ENCODE results near the gene TTC12. TPM values are rescaled to one million over a fixed set of nuclear protein-coding genes. Genes with fewer than 3 reads are reported as not detected.

The TTC12 gene
- total and polyA plus RNA-seq, 9 of the 15 experiments (the other 6 are each of a cell fraction or from before 2014, with no cell fraction given), result 5.1 to 19.9 (median 13.4) TPM

DNA sequence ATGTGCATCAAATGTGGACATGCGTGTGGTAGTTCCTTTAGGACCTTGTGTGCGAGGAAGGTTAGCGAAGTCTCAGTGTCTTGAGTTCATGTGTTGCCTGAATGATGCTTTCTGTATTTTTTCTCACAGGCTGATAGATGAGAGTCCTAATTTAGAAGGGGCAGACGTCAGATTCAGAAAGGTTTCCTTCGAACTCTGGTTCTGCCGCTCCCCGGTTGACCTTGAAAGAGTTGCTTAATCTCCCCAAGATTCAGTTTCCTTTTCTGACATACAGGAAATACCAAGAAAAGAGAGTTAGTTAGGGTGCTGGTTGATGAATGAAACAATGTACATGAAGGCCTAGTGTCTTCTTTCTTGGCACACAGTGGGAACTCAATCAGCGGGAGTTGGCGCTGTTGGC is 35.9 kb upstream of the TTC12 start:
- DNase-seq (ENCODE audit: extremely low read depth in 1 of 4, low spot score in 3 of 4), result no peak
- no peak for ATAC-seq
- POLR2A ChIA-PET, result no interaction called here
- in situ Hi-C loops (cut with MboI), result no loop called here
- Histone ChIP-seq H3K4me1 (replicated peaks in 1 of 2; ENCODE audit: control insufficient read depth in 2 of 2, insufficient read depth in 2 of 2, low read length in 2 of 2) (no peaks in the 10 kb centered on the region), H2AFZ (ENCODE audit: low read depth, low read length) (no peak overlapping the region), H3K27ac (ENCODE audit: extremely low read depth, low read depth, low read length) (no peak overlapping the region), H3K36me3 (ENCODE audit: control insufficient read depth, insufficient read depth, low read length) (no peaks in the 10 kb centered on the region), H3K9ac (ENCODE audit: insufficient read depth in 1 of 2, low read depth in 2 of 2, low read length in 2 of 2) (no peak overlapping the region), H3K9me1 (ENCODE audit: control insufficient read depth, insufficient read depth, low read length) (no peaks in the 10 kb centered on the region), H3K4me3 (no peak overlapping the region), H3K9me3 (replicated peaks; ENCODE audit: control insufficient read depth, insufficient read depth, low read depth, low read length) (no peaks in the 10 kb centered on the region), H3K4me2 (ENCODE audit: insufficient read depth, low read length) (no peak overlapping the region), H3K79me2 (ENCODE audit: control insufficient read depth, insufficient read depth, low read length) (no peaks in the 10 kb centered on the region), H3K27me3 (ENCODE audit: control insufficient read depth in 2 of 2, insufficient read depth in 2 of 2, low read length in 2 of 2) (peaks cover 26 to 42% of the 10 kb centered on the region in 2 experiments), H4K20me1 (replicated peaks; ENCODE audit: control insufficient read depth, insufficient read depth, low read length) (no peaks in the 10 kb centered on the region)
- BruUV-seq (replicated peaks), result no TSS peak
- intact Hi-C loops (cut with micrococcal nuclease), result no loop called here
- no peak for FAIRE-seq
- 2% methylated on average over 9 of the region's 9 CpGs for WGBS (ENCODE audit: insufficient coverage, low coverage, missing lambda C conversion rate)
- CTCF ChIA-PET (ENCODE audit: low intra/inter-chr PET ratio), result no interaction called here
- TF ChIP-seq EGR1 (conservative IDR thresholded peaks at IDR 0.05) (no peak), SAFB2 (IDR thresholded peaks at IDR 0.05; ENCODE audit: borderline replicate concordance, low read depth, low read length, severe bottlenecking) (no peak), CBFA2T3 (IDR thresholded peaks at IDR 0.05) (no peak), ZNF253 (CRISPR knock-in tag; conservative IDR thresholded peaks at IDR 0.05) (no peak), YY1 (IDR thresholded peaks at IDR 0.05; ENCODE audit: borderline replicate concordance in 1 of 3, control insufficient read depth in 1 of 3, extremely low read depth in 1 of 3, insufficient read depth in 3 of 3, insufficient read length in 1 of 3, insufficient replicate concordance in 2 of 3, low read depth in 1 of 3, low read length in 2 of 3) (no peak), GTF3C2 (IDR thresholded peaks at IDR 0.05; ENCODE audit: borderline replicate concordance, extremely low read depth, insufficient read length) (no peak), HOXB6 (CRISPR knock-in tag; IDR thresholded peaks at IDR 0.05; ENCODE audit: borderline replicate concordance) (no peak), ZNF277 (CRISPR knock-in tag; IDR thresholded peaks at IDR 0.05; ENCODE audit: borderline replicate concordance) (no peak), ZNF347 (CRISPR knock-in tag; IDR thresholded peaks at IDR 0.05; ENCODE audit: low read depth) (no peak), ZNF561 (CRISPR knock-in tag; conservative IDR thresholded peaks at IDR 0.05) (no peak)
- TF ChIP-seq, protein P1, sequence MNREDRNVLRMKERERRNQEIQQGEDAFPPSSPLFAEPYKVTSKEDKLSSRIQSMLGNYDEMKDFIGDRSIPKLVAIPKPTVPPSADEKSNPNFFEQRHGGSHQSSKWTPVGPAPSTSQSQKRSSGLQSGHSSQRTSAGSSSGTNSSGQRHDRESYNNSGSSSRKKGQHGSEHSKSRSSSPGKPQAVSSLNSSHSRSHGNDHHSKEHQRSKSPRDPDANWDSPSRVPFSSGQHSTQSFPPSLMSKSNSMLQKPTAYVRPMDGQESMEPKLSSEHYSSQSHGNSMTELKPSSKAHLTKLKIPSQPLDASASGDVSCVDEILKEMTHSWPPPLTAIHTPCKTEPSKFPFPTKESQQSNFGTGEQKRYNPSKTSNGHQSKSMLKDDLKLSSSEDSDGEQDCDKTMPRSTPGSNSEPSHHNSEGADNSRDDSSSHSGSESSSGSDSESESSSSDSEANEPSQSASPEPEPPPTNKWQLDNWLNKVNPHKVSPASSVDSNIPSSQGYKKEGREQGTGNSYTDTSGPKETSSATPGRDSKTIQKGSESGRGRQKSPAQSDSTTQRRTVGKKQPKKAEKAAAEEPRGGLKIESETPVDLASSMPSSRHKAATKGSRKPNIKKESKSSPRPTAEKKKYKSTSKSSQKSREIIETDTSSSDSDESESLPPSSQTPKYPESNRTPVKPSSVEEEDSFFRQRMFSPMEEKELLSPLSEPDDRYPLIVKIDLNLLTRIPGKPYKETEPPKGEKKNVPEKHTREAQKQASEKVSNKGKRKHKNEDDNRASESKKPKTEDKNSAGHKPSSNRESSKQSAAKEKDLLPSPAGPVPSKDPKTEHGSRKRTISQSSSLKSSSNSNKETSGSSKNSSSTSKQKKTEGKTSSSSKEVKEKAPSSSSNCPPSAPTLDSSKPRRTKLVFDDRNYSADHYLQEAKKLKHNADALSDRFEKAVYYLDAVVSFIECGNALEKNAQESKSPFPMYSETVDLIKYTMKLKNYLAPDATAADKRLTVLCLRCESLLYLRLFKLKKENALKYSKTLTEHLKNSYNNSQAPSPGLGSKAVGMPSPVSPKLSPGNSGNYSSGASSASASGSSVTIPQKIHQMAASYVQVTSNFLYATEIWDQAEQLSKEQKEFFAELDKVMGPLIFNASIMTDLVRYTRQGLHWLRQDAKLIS (CRISPR knock-in tag; IDR thresholded peaks at IDR 0.05), result no peak
- TF ChIP-seq, protein P2, sequence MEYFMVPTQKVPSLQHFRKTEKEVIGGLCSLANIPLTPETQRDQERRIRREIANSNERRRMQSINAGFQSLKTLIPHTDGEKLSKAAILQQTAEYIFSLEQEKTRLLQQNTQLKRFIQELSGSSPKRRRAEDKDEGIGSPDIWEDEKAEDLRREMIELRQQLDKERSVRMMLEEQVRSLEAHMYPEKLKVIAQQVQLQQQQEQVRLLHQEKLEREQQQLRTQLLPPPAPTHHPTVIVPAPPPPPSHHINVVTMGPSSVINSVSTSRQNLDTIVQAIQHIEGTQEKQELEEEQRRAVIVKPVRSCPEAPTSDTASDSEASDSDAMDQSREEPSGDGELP (CRISPR knock-in tag; IDR thresholded peaks at IDR 0.05; ENCODE audit: borderline replicate concordance), result no peak
